Measurements from ENCODE around the gene PPP1R9B.

The PPP1R9B gene

DNA sequence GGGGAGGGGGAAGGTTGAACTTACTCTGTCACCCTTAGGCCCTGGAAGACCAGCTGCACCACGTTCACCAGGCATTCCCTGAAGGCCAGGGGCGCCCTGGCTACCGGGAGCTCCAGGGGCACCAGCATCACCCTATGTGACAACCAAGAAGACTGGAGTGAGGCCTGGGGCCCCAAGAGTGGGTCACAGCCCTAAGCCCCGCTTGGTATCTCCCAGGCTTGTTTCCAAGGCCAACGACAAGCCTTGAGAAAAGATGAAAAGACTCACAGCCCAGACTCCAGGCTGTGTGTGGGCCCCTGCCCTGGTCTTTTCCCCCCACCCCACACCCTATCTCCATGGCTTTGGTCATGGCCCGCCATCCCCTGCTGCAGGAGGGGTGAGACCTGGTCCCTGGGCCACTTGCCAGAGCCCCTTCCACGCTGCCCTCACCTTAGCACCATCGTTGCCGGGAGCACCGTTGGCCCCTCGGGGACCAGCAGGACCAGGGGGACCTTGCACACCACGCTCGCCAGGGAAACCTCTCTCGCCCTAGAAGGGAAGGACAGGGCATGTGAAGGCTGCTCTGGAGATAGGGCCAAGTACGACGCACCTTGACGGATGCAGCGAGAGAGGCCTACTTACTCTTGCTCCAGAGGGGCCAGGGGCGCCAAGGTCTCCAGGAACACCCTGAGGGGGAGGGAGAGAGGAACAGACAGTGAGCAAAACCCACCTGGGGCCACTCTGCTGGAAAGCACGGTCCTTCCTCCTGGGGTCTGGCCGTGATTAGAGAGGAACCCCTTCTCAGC is 41.1 kb upstream of the PPP1R9B start:
- Mint-ChIP-seq H3K27ac (no peak overlapping the region), H3K9me3 (no peaks in the 10 kb centered on the region), H3K4me1 (ENCODE audit: low read depth) (peaks cover 5% of the 10 kb centered on the region), H3K4me3 (no peak overlapping the region), H3K36me3 (ENCODE audit: low read depth) (no peaks in the 10 kb centered on the region), H3K27me3 (peaks cover 27% of the 10 kb centered on the region)
- intact Hi-C loops (cut with micrococcal nuclease) = no loop called here

DNA sequence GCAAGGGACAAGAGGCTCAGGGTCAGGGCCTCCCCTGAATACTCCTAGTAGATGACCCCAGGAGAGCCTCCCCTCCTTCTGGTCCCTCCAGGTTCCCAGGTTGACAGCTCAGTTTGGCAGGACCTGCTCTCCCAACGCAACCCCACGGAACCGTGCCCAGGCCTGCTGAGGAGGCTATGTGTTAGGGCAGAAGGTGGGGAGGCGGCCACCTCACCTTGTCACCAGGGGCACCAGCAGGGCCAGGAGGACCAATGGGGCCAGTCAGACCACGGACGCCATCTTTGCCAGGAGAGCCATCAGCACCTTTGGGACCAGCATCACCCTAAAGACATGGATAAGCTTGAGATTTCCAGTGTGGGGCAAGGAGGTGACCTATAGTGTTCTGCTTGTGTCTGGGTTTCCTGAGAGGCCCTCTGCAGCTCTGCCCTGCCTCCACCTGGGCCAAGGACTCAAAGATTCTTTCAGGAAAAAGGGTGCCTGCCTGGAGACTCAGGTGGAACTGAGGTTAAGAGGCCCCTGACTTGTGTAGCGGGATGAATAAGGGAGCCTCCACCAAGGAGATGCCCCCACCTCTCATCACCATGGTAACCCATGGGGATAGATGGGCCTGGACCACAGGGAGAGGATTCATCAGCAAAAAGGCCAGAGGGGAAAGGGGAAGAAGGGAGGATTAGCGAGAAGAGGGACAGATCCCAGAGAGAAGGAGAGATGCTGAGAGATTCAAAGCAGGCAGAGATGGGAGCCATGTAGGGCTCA is 40.3 kb upstream of the PPP1R9B start:
- no peaks in the 10 kb centered on the region for H3K9me3 Mint-ChIP-seq
- H3K4me1 Mint-ChIP-seq (ENCODE audit: low read depth) = peaks cover 5% of the 10 kb centered on the region
- H3K27ac Mint-ChIP-seq = no peak overlapping the region
- intact Hi-C loops (cut with micrococcal nuclease) = no loop called here
- no peak overlapping the region for H3K4me3 Mint-ChIP-seq
- no peaks in the 10 kb centered on the region for H3K36me3 Mint-ChIP-seq (ENCODE audit: low read depth)
- peaks cover 21% of the 10 kb centered on the region for H3K27me3 Mint-ChIP-seq

DNA sequence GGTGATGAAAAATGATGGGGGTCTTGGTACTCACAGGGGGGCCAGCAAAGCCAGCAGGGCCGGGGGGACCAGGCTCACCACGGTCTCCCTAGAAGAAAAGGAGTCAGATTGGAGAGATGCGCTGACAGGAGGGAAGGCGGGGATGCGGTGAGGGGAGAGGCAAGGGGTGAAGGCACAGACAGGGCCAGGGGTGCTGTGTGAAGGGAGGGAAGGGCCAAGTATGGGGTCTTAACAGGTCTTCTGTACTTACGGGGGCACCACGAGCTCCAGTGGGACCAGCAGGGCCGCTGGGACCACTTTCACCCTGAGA is 39.8 kb upstream of the PPP1R9B start:
- peaks cover 16% of the 10 kb centered on the region for H3K27me3 Mint-ChIP-seq
- no peak overlapping the region for H3K4me3 Mint-ChIP-seq
- H3K9me3 Mint-ChIP-seq = no peaks in the 10 kb centered on the region
- peaks cover 9% of the 10 kb centered on the region for H3K4me1 Mint-ChIP-seq (ENCODE audit: low read depth)
- intact Hi-C loops (cut with micrococcal nuclease) = no loop called here
- no peak overlapping the region for H3K27ac Mint-ChIP-seq
- H3K36me3 Mint-ChIP-seq (ENCODE audit: low read depth) = no peaks in the 10 kb centered on the region

DNA sequence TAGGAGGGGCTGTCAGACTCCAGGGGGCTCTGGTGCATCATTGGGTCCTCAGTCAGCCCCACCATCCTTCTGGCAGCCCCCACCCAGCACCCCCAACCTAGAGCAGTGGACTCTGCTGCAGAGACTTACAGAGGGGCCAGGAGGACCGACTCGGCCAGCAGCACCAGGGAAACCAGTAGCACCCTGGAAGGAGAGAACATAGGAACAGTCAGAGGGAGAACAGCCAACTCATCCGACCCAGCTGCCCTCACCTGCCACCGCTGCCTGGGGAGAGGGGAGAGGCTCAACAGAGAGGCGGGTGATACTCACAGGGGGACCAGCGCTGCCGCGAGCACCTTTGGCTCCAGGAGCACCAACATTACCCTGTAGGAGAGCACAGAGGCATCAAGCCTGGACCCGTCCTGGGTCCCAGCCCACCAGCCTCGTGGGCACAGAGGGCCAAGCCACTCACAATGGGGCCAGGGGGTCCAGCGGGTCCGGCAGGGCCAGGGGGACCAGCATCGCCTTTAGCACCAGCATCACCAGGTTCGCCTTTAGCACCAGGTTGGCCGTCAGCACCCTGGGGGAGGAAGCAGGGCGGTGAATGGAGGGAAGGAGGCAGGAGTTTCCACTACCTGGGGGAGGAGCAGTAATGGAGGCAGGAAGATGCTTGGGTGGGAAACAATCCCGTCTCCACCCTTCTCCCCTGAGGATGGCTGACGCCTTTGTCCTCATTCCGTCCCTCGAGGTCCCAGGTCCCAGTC is 39.2 kb upstream of the PPP1R9B start:
- Mint-ChIP-seq H3K27me3 (peaks cover 18% of the 10 kb centered on the region), H3K36me3 (ENCODE audit: low read depth) (no peaks in the 10 kb centered on the region), H3K27ac (no peak overlapping the region), H3K9me3 (no peaks in the 10 kb centered on the region), H3K4me3 (no peak overlapping the region), H3K4me1 (ENCODE audit: low read depth) (peaks cover 14% of the 10 kb centered on the region)
- intact Hi-C loops (cut with micrococcal nuclease) = no loop called here

DNA sequence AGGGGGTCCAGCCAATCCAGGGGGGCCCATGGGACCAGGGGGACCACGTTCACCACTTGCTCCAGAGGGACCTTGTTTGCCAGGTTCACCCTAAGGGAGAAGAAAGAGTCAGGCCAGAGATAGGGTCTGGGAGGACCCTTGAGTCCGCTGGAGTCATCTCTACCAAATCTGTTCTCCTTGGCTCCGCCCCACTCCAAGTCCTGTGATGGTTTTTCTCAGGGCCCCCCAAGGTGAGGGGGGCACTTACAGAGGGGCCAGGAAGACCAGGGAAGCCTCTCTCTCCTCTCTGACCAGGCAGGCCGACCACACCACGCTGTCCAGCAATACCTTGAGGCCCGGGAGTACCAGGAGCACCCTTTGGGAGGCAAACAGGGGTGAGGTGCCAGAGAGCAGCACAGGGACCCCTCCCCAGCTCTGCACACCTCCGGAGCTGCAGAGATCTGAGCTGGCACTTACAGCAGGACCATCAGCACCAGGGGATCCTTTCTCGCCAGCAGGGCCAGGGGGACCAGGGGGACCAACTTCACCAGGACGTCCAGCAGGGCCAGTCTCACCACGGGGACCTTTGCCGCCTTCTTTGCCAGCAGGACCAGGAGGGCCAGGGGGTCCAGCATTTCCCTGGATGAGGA is 38.6 kb upstream of the PPP1R9B start:
- H3K27ac Mint-ChIP-seq = no peak overlapping the region
- no peaks in the 10 kb centered on the region for H3K9me3 Mint-ChIP-seq
- no peak overlapping the region for H3K4me3 Mint-ChIP-seq
- intact Hi-C loops (cut with micrococcal nuclease) = no loop called here
- no peaks in the 10 kb centered on the region for H3K36me3 Mint-ChIP-seq (ENCODE audit: low read depth)
- peaks cover 21% of the 10 kb centered on the region for H3K4me1 Mint-ChIP-seq (ENCODE audit: low read depth)
- peaks cover 18% of the 10 kb centered on the region for H3K27me3 Mint-ChIP-seq

DNA sequence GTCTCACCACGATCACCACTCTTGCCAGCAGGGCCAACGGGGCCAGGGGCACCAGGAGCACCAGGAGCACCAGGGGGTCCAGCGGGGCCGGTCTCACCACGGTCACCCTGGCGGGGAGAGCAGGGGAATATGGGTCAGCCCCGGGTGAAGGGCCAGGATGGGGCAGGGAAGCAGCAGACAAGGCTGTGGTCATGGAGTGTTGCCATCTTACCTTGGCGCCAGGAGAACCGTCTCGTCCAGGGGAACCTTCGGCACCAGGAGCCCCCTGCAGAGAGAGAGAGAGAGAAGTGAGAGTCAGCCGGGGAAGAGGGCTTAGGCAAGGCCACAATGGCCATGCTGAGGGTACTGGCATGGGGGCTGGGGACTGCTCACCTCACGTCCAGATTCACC is 38.0 kb upstream of the PPP1R9B start:
- Mint-ChIP-seq H3K4me3 (no peak overlapping the region), H3K4me1 (ENCODE audit: low read depth) (peaks cover 26% of the 10 kb centered on the region), H3K27me3 (peaks cover 18% of the 10 kb centered on the region), H3K27ac (no peak overlapping the region), H3K9me3 (no peaks in the 10 kb centered on the region), H3K36me3 (ENCODE audit: low read depth) (no peaks in the 10 kb centered on the region)
- intact Hi-C loops (cut with micrococcal nuclease) = no loop called here

DNA sequence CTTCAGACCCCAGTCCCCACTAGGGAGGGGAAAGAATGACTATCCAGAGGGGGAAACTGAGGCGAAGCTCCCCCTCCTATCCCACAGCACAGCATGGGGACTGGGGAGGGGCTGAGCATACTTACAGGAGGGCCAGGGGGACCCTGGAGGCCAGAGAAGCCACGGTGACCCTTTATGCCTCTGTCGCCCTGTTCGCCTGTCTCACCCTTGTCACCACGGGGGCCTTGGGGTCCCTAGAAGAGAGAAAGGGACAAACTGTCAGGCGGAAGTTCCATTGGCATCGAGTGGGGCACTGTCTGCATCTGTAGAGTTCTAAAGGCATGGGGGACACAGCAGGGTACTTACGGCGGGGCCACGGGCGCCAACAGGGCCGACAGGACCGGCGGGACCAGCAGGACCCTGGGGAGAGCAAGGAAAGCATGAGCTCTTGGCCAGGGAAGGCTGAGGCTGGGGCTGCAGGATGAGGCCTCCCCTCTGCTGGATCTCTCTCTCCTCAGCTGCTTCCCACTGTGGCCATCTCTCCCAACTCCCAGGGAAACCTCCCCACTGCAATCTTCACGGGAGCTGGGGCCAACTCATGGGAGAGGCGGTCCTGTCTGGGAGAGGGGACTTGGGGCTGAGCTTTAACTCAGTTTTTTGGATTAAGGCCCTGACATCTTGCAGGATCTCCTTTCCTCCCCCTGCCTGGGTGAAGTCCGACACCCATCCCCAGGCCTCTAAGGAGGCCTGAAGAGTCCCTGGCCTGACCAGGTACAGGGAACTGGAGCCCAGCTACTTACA is 37.5 kb upstream of the PPP1R9B start:
- Mint-ChIP-seq H3K9me3 (no peaks in the 10 kb centered on the region), H3K36me3 (ENCODE audit: low read depth) (no peaks in the 10 kb centered on the region), H3K27me3 (peaks cover 21% of the 10 kb centered on the region), H3K4me1 (ENCODE audit: low read depth) (peaks cover 32% of the 10 kb centered on the region), H3K27ac (no peak overlapping the region), H3K4me3 (no peak overlapping the region)
- intact Hi-C loops (cut with micrococcal nuclease) = no loop called here

DNA sequence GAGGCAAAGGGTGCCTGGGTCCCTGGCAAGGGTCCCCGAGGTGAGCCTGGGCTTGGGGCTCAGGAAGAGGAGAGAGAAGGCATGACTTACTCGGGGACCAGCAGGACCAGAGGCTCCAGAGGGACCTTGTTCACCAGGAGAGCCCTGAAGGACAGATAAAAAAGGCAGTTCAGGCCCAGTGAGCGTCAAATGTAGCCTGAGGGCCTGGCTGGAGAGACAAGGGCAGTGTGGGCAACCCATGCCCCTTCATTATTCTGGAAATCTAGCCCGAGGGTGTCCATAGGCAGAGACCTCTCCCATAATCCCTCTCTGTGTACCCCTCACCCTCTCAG is 36.9 kb upstream of the PPP1R9B start:
- Mint-ChIP-seq H3K9me3 (no peaks in the 10 kb centered on the region), H3K4me1 (ENCODE audit: low read depth) (peaks cover 34% of the 10 kb centered on the region), H3K27ac (no peak overlapping the region), H3K36me3 (ENCODE audit: low read depth) (no peaks in the 10 kb centered on the region), H3K4me3 (no peak overlapping the region), H3K27me3 (peaks cover 23% of the 10 kb centered on the region)
- intact Hi-C loops (cut with micrococcal nuclease) = no loop called here

DNA sequence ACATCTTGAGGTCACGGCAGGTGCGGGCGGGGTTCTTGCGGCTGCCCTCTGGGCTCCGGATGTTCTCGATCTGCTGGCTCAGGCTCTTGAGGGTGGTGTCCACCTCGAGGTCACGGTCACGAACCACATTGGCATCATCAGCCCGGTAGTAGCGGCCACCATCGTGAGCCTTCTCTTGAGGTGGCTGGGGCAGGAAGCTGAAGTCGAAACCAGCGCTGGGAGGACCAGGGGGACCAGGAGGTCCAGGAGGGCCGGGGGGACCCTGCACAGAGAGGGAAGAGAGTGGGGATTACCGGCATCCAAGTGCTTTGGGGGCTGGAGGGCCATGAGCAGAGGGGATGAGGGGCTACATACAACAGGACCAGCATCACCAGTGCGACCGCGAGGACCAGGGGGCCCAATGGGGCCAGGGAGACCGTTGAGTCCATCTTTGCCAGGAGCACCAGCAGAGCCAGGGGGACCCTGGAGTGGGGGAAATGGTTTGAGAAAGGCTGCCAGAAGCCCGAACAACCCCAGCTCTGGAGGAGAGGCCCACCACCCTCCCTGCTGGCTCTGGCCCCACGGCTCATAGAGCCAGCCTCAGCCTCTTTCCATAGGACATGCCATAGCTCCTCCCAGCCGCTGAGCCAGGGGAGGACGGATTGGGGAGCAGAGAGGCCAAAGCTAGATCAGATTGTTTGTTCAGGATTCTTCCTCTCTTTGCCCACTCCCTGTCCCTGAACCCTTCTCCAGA is 36.4 kb upstream of the PPP1R9B start:
- Mint-ChIP-seq H3K27me3 (peaks cover 23% of the 10 kb centered on the region), H3K9me3 (no peaks in the 10 kb centered on the region), H3K27ac (no peak overlapping the region), H3K4me1 (ENCODE audit: low read depth) (peaks cover 37% of the 10 kb centered on the region), H3K36me3 (ENCODE audit: low read depth) (no peaks in the 10 kb centered on the region), H3K4me3 (no peak overlapping the region)
- intact Hi-C loops (cut with micrococcal nuclease) = no loop called here

DNA sequence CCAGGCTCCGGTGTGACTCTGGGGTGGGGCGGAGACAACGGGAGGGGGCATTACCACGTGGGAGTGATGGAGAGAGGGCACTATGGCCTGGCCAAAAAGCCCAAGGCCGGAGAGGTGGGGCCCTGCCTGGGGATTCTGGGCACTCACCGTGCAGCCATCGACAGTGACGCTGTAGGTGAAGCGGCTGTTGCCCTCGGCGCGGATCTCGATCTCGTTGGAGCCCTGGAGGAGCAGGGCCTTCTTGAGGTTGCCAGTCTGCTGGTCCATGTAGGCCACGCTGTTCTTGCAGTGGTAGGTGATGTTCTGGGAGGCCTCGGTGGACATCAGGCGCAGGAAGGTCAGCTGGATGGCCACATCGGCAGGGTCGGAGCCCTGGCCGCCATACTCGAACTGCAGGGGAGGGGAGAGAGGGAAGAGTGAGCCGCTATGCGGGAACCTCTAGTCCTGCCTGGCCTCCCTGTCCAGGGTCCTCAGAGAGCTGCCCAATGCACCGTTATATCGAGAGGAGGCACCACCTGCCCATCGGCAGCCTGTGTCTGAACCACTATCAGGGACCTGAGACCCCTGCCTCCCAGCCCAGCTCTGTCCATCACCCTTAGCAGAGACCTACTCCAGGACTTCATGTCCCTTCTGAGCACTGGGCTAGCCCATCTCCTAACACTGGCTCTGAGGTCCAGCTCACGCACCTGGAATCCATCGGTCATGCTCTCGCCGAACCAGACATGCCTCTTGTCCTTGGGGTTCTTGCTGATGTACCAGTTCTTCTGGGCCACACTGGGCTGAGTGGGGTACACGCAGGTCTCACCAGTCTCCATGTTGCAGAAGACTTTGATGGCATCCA is 35.4 kb upstream of the PPP1R9B start:
- Mint-ChIP-seq H3K27me3 (peaks cover 21% of the 10 kb centered on the region), H3K36me3 (ENCODE audit: low read depth) (no peaks in the 10 kb centered on the region), H3K9me3 (no peaks in the 10 kb centered on the region), H3K4me3 (no peak overlapping the region), H3K4me1 (ENCODE audit: low read depth) (peaks cover 41% of the 10 kb centered on the region), H3K27ac (no peak overlapping the region)
- intact Hi-C loops (cut with micrococcal nuclease) = no loop called here

DNA sequence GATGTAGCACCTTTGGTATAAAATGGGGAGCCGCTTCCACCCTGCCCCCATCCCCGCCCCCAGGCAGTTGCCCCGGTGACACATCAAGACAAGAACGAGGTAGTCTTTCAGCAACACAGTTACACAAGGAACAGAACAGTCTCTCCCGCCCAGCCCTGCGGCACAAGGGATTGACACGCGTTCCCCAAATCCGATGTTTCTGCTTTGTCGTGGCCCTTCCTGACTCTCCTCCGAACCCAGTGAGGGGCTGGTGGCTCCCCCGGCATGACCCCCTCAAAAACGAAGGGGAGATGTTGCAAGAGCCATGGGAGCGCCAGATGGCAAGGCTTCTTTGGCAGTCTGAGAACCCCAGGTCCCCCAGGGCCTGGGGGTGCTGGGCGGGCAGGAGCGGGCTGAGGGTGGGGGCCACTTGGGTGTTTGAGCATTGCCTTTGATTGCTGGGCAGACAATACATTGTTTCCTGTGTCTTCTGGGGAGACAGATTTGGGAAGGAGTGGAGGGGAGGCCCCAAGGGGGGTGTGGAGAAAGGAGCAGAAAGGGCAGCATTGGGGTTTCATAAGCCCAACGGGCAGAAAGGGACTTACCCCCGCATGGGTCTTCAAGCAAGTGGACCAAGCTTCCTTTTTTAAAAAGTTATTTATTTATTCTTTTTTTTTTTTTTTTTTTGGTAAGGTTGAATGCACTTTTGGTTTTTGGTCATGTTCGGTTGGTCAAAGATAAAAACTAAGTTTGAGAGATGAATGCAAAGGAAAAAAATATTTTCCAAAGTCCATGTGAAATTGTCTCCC is 34.3 kb upstream of the PPP1R9B start:
- Mint-ChIP-seq H3K9me3 (no peaks in the 10 kb centered on the region), H3K27me3 (peaks cover 23% of the 10 kb centered on the region), H3K36me3 (ENCODE audit: low read depth) (no peaks in the 10 kb centered on the region), H3K4me3 (no peak overlapping the region), H3K27ac (no peak overlapping the region), H3K4me1 (ENCODE audit: low read depth) (peaks cover 41% of the 10 kb centered on the region)
- intact Hi-C loops (cut with micrococcal nuclease) = no loop called here

DNA sequence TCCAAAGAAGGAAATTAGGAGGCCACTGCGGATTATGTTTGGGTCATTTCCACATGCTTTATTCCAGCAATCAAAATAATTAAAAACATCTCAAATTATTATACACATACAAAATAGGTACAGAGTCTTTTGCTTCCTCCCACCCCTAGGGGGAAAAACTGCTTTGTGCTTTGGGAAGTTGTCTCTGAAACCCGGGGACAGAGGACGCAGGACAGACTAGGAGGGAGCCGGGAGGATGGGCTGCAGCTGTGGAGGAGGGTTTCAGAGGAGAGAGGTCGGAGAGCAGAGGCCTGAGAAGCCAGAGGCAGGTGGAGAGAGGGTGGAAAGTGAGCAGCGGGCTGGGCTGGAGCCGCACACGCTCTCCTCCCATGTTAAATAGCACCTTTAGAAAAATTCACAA is 33.6 kb upstream of the PPP1R9B start:
- no peaks in the 10 kb centered on the region for H3K36me3 Mint-ChIP-seq (ENCODE audit: low read depth)
- H3K9me3 Mint-ChIP-seq = no peaks in the 10 kb centered on the region
- peak overlapping the region; percentile 11 for H3K4me3 Mint-ChIP-seq
- H3K27me3 Mint-ChIP-seq = peaks cover 23% of the 10 kb centered on the region
- intact Hi-C loops (cut with micrococcal nuclease) = no loop called here
- peak overlapping the region; percentile 0 for H3K27ac Mint-ChIP-seq
- peaks cover 41% of the 10 kb centered on the region for H3K4me1 Mint-ChIP-seq (ENCODE audit: low read depth)

Data from dendritic cell treated with granulocyte-macrophage colony-stimulating factor and Interleukin-4, amounts not matched to agents 40 ng/mL and 50 ng/mL, for 4 days (primary cell).